BE2C (cell line): Measurements from ENCODE around the gene SAPCD2.

Experiments used
- DNase-seq: peaks from one replicate; pipeline ENCODE4 v3.0.0-alpha.2; 2020
- H3K27me3 ChIP-seq: fragments of 250-450 bp; sonication (Bioruptor Pico); 2 replicates; pipeline ENCODE4 v1.5.1; 2020; ENCODE audit warnings: mild to moderate bottlenecking
- H3K36me3 ChIP-seq: fragments of 250-450 bp; sonication (Bioruptor Pico); 2 replicates; pipeline ENCODE4 v1.5.1; 2020; ENCODE audit warnings: mild to moderate bottlenecking
- H3K4me1 ChIP-seq: fragments of 250-450 bp; sonication (Bioruptor Pico); 2 replicates; pipeline ENCODE4 v1.5.1; 2020
- H3K4me3 ChIP-seq: 2 replicates; pipeline ENCODE4 v1.5.1; 2011; ENCODE audit warnings: low read depth, low read length
- H3K9me3 ChIP-seq: fragments of 250-450 bp; sonication (Bioruptor Pico); 2 replicates; pipeline ENCODE4 v1.5.1; 2020
- CTCF ChIP-seq: IDR thresholded peaks from 2 replicates; pipeline ENCODE4 v1.5.1; 2012; ENCODE audit warnings: mild to moderate bottlenecking, low read depth, low read length

Gene SAPCD2

GRCh38 chr9:137107982-137108381, 37.6 kb upstream of the SAPCD2 start:
- no peak for DNase-seq

GRCh38 chr9:137107312-137107921, 37.1 kb upstream of the SAPCD2 start:
- DNase-seq: no peak
- no peak for TF ChIP-seq CTCF
- Histone ChIP-seq H3K9me3 (no peaks in the 10 kb centered on the region), H3K36me3 (peaks cover 67% of the 10 kb centered on the region), H3K4me1 (no peaks in the 10 kb centered on the region), H3K27me3 (no peaks in the 10 kb centered on the region), H3K4me3 (no peak overlapping the region)

More at GRCh38 chr9:137107982-137108381, 37.6 kb upstream of the SAPCD2 start:
- no peaks in the 10 kb centered on the region for H3K27me3 ChIP-seq
- peaks cover 73% of the 10 kb centered on the region for H3K36me3 ChIP-seq
- H3K4me1 ChIP-seq: no peaks in the 10 kb centered on the region
- no peaks in the 10 kb centered on the region for H3K9me3 ChIP-seq
- TF ChIP-seq CTCF: no peak
- H3K4me3 ChIP-seq: no peak overlapping the region

- DNase-seq: no peak
- H3K36me3 ChIP-seq: peaks cover 63% of the 10 kb centered on the region
- H3K27me3 ChIP-seq: no peaks in the 10 kb centered on the region
- H3K9me3 ChIP-seq: no peaks in the 10 kb centered on the region
- no peak for TF ChIP-seq CTCF
- no peaks in the 10 kb centered on the region for H3K4me1 ChIP-seq
- no peak overlapping the region for H3K4me3 ChIP-seq
Measured at GRCh38 chr9:137106662-137107250, 36.4 kb upstream of the SAPCD2 start.

GRCh38 chr9:137105814-137106661, 35.7 kb upstream of the SAPCD2 start:
- no peak for TF ChIP-seq CTCF

GRCh38 chr9:137103206-137103999, 33.0 kb upstream of the SAPCD2 start:
- H3K4me1 ChIP-seq: no peaks in the 10 kb centered on the region
- no peaks in the 10 kb centered on the region for H3K27me3 ChIP-seq
- no peaks in the 10 kb centered on the region for H3K9me3 ChIP-seq
- no peak for DNase-seq
- no peak overlapping the region for H3K4me3 ChIP-seq
- no peak for TF ChIP-seq CTCF
- H3K36me3 ChIP-seq: peaks cover 56% of the 10 kb centered on the region

More at GRCh38 chr9:137105814-137106661, 35.7 kb upstream of the SAPCD2 start:
- Histone ChIP-seq H3K36me3 (peaks cover 67% of the 10 kb centered on the region), H3K4me3 (no peak overlapping the region), H3K27me3 (no peaks in the 10 kb centered on the region), H3K9me3 (no peaks in the 10 kb centered on the region), H3K4me1 (no peaks in the 10 kb centered on the region)
- no peak for DNase-seq
